ELF-1 (cell line): ENCODE data around the gene VSIG2.
"Not testable (repeated sequence)": the region's sequence is repeated elsewhere in the genome, so short reads cannot be mapped to it uniquely, and the experiment has no call there.

ENCODE experiments used
- DNase-seq: peaks from one replicate; pipeline ENCODE4 v3.0.0-alpha.2; 2016; ENCODE audit warnings: low read depth, low spot score

Gene VSIG2, protein sequence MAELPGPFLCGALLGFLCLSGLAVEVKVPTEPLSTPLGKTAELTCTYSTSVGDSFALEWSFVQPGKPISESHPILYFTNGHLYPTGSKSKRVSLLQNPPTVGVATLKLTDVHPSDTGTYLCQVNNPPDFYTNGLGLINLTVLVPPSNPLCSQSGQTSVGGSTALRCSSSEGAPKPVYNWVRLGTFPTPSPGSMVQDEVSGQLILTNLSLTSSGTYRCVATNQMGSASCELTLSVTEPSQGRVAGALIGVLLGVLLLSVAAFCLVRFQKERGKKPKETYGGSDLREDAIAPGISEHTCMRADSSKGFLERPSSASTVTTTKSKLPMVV

DNA sequence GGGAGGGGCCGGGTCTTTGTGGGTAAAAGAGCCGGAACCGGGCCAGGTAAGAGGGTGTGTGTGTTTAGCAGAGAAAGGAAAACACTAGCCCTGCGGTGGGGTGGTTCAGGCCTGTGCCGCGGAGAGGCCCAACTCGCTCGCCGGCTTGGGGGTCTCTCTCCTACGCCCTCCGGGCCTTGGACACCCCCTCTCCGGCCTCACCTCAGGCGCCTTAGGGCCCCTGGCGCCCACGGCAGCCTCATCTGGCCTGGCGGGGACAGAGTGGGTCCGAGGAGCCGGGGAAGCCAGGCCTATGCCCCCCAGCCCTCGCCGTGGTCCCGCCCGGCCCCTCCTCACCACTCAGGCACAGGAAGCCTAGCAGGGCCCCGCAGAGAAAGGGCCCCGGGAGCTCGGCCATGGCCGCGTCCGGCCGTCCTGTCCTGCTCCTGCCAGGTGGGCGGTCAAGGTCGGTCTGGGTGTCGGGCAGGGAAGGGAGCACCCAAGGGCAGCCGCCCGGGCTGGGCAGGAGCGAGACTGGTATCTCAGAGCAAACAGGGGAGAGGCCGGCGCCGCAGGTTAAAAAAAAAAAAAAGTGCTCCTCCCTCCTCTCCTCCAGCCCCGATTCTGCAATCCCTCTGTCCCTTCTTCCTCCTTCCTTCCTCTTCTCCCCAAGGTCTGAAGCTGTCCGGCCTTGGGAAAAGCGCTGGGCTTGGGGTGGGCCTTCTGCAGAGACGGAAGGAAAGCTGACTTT lies at the start of gene VSIG2:
Gene VSIG2 (minus strand): TSS at position 515 of the 730 bp plus-strand sequence. CDS start 118 bp downstream, at position 397.
- peak; percentile 26 for DNase-seq

DNA sequence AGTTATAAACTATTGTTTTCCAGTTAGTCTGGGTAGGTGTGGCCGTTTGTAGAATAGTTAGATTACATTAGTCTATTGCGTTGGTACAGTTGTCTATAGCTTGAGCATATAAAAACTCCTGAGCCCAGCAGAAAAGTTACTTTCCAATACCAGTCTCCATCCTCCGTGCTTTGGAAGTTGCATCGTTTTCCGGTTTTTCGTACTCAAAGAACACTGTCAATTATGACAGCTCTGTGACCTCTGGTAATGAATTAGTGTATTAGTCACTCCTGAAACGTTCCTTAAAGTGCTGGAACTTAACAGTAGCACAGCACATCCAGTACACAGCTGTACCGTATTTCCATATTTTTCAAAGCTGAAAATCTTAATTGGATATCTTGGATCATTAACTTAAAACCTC lies 49.0 kb upstream of the VSIG2 start:
- DNase-seq: no peak

DNA sequence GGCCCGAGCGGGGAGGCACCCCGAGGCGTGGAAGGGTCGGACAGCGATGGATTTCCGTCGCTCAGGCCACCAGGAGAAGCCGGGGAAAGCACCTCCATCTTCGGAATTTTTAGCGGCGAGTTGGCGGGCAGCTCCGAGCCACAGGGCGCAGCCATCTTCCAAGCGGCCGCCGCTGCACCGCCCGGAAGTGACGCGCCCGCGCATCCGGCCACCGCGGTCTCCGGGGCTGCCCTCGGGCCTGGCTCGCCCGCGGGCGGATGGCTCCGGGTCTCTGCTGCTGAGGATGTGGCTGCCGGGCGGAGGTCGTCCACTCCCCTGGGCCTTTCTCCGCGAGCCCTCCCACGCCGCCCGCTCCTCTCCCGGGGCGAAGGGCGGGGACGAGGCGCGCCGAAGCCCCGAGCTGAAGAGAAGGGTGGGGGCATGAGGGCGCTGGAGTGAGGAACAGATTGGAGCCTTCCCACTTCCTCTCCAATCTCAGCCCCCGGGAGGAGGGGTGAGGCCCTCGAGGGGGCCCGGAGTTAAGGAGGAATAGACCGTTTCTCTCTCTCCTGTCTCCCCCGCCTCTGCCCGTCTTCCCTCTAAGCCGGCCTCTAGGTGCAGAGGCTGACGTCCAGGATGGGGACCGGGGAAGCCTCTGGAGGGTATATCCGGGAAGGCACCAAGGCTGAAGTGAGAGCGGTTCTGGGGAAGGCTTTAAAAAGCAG lies 48.3 kb upstream of the VSIG2 start, which contains the start of gene MSANTD2:
Gene MSANTD2 (minus strand): TSS at position 181 of the 704 bp plus-strand sequence. CDS start 26 bp downstream, at position 155.
- DNase-seq: peak; percentile 86

DNA sequence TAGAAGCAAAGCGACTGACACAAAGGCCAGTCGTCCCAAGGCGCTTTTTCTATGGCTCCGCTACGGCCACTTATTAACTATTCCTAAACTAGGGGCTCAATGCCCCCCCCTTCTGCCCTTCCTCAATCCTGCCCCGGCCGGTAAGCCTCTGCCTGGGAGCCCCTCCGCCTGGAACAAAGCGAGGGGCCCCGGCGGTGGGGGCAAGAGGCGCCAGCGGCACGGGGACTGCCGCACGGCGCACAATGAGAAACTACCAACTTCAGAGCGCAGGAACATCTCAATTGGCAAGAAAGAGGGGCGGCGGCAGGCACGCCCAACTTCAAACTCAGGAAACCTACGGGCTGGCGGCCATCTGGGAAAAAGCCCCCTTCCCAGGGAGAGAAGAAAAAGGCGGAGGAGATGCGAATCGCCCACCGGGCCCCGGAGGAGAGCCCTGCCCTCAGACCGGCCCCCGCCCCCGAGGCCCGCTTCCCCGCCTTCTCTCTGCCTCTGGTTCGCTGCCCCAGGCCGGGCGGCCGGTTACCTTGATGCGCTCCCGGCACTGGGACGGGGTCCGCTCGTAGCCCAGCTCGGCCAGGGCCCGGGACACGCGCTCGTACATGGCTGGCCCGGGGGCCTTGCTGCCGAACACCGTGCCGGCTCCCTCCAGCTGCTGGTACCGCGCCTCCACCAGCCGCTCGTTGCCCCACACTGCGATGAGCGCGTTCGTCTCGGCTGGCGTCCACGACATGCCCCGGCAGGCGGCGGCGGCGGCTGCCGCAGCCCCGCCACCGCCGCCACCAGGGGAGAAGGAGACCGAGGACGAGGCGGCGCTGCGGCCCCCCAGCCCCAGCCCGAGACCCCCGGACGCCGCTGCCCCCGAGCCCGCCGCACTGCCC lies 47.5 kb upstream of the VSIG2 start:
- DNase-seq: peak; percentile 67

DNA sequence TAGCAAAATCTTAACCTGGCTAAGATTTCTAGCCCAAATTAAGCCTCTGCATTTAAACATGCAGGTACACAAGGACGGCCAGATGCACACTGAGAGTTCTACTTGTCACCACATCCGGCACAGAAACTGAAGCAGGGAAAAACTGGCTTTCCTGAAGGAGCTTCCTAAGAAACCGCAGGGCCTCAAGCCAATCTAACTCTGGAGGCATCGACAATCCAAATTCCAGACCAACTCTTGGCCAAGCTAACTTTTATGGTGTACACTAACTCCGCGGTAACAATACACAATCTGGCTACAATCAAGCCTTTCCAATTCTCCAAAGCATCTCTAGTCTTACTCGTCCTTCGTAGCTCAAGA lies 46.9 kb upstream of the VSIG2 start:
- DNase-seq: peak; percentile 55

DNA sequence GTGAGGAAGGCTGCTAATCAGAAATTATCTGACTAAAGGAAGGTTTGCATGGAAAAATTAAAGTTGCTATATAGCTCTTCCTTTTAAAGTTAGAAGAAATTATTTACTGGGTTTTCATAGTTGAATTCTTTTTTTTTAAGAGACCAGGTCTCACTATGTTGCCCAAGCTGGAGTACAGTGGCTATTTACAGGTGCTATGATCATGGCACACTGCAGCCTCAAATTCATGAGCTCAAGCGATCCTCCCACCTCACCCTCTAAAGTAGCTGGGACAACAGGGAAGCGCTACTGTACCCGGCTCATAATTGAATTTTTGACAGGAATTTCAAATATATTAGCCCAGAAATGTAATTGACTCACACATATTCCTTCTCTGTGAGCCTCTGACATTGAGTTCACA lies 44.3 kb upstream of the VSIG2 start:
- no peak for DNase-seq

DNA sequence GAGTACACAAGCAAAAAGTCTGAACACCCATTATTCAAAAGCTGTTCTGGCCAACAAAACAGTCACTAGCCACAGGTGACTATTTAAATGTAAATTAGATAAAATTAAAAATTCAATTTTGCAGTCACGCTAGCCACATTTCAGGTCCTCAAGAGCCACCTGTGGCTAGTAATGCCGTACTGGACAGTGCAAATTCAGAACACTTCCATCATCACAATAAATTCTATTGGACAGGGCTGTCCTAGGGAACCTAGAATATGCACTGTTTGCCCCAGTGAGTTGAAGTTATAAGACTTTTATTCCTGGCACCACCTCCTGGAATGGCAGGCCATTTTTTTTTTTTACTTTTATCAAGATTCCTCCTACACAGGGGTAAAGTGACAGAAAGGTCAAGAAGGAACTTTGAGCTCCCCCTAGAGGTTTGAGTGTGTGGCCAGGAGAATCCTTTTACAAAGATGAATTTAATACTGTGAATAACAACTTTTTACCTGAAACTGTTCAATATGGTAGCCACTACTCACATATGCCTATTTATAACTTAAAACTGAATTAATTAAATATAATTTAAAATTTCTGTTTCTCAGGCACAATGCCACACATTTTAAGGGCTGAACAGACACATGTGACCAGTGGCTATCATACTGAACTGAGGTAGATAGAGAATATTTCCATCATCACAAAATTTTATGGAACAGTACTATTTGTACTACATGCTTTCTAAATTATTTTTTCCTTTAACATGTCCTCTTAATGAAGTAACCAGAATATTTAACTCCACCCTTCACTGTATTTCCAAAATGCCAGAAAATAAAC lies 41.6 kb upstream of the VSIG2 start:
- DNase-seq: peak; percentile 14

DNA sequence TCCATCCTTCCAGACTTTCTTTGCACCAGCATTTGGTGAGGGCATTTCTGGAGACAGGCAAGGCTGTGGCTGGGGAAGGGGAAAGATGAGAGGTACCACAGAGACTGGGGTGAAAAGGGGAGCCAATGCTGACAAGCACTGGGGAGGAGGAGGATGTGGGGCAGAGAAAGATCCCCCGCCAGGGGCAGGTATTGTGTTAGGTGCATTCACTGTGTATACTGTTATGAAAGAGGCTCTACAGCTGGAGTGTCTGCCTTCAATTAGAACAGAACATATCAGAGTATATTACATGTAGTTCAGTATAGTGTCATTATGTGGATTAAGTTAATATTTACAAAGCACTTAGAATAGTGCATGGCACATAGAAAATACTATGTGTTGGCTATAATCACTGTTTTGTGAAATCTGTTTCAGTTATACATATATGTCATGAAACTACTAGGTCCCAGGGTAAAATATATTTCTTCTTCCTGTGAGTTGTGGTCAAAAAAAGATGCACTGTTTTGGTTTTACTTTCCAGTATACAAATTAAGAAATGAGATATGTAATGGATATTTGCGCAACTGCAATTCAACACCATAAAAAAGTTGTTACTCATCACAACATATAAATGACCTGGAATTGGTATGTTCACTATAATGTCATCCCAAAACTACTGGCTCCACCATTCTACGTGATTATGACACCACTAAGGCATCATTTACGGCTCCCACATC lies 39.7 kb upstream of the VSIG2 start:
- no peak for DNase-seq

DNA sequence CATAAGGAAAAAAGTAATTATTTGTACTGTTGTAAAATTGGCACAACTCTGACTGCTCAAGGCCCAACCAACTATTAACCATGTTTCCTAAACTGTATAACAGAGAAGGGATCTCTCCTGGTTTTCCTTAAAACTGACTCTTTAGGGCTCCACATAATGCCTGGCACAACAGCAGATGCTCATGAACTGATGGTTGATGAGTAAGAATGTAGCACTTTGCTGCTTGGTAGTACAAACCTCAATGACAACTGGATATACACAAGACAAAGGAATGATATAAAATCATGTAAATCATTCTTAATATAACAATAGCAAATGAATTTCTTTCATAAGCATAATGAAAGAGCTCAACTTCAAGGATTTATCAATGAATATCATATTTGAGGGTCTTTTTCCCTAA lies 36.5 kb upstream of the VSIG2 start:
- no peak for DNase-seq

DNA sequence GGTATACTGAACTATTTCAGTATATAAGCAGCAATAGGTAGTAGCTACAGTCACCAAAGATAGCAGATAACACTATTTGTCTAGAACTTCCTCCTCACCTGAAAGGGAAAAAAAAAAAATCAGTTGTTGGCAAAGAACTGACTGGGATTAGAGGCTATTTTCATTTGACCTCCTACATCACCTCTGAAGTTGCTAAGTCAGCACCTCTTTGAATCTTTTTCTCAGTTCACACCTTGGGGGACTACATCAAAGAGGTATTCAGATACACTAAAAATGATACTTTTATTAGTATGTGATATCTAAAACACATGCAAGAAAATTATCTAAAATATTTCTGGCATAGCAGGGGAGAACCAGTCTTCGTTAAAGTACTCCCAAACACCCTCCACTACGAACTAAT lies 32.0 kb upstream of the VSIG2 start:
- DNase-seq: no peak

DNA sequence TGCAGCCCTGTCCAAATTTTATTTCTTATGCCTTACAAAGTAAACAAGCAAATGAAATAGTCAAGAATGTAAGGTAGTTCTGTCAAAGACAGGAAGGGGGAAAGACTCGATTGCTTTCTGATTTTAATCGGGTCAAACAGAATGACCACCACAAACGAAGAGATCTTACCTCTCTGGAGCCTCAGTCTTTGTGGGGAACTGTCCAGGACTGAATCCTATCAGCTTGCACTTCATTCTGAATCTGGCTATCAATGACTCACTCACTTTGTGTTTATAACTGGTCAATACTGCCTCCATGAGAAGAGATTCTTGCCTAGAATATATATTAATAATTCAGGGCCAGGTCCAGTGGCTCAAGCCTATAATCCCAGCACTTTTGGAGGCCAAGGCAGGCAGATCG lies 30.9 kb upstream of the VSIG2 start:
- no peak for DNase-seq

DNA sequence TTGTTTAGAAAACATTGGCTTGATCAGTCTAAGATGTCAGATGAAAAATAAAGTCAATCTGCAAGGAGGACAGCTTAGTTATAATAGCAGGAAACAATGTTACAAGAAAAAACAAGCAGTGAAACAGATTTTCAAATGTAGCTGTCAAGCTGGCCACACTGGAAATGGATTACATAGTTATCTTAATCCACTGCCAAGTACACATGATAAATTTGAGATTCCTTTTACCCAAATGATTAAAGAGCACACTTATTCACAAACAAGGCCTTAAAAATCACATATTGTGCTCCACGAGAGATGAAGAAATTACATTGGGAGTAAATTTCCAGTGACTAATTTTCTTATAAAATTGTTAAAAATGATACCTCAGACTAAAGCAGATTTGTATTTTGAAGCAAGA lies 27.5 kb upstream of the VSIG2 start:
- no peak for DNase-seq

DNA sequence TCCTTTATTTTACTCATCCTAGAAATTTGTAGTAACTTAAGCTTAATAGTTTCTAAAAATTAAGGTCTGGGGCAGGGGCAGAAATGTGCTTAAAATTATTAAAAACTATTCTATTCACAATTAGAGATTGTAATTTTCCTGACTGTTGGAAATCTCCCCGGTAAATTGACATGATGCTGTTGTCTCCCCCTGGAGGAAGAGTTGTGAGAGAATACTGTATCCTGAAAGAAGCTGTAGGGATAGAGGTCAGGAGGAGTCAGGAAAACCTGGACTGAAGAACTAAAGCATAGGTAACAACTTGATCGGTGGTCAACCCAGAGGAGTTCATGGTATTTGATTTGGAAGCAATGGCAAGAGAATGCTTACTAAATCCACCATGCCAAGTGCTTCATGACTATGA lies 26.2 kb upstream of the VSIG2 start:
- no peak for DNase-seq

DNA sequence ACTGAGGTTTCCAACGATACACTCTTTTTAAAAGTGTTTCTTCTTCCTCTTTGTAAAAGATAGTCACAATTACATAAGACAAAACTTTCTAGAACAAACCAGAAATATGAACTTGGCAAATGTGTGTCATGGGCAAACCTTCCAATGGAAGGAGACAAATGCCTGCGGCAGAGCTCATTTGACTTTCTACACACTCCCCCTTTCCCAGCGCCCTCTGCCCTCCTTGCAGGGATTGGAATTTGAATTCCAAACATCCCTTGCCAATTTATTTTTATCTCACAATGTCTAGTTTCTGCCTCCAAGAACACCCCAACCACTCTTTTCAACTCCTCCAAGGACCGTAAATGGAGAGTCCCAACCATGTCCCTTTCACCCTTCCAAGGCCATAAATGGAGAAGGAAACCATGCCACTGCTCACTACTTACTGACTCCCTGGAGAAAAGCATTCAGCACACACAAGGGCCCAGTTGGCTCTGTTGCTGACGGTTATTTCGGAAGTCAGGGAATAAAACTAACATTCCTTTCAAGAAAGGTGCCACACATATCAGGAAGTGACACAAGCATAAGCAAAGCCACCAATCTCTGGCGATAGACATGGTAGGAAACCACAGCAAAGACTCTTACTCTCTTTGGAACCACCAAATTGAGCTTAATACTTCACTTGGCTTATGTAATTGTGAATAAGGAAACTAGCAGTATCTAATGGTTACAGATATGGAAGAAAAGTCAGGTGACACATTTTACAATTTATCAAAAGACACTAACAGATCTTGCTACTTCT lies 25.0 kb upstream of the VSIG2 start:
- DNase-seq: no peak

DNA sequence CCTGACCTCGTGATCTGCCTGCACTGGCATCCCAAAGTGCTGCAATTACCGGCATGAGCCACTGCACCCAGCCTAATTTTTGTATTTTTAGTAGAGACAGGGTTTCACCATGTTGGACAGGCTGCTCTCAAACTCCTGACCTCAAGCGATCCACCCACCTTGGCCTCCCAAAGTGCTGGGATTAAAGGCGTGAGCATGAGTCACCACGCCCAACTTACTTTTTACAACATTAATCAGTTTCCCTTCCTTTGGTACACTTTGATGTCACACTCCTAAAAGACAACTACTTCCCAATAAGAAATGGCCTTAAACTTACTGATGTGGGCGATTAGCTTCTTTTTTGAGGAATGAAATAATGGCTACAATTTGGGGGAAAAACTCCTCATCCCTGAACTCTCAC lies 18.9 kb upstream of the VSIG2 start:
- DNase-seq: not testable (repeated sequence)

DNA sequence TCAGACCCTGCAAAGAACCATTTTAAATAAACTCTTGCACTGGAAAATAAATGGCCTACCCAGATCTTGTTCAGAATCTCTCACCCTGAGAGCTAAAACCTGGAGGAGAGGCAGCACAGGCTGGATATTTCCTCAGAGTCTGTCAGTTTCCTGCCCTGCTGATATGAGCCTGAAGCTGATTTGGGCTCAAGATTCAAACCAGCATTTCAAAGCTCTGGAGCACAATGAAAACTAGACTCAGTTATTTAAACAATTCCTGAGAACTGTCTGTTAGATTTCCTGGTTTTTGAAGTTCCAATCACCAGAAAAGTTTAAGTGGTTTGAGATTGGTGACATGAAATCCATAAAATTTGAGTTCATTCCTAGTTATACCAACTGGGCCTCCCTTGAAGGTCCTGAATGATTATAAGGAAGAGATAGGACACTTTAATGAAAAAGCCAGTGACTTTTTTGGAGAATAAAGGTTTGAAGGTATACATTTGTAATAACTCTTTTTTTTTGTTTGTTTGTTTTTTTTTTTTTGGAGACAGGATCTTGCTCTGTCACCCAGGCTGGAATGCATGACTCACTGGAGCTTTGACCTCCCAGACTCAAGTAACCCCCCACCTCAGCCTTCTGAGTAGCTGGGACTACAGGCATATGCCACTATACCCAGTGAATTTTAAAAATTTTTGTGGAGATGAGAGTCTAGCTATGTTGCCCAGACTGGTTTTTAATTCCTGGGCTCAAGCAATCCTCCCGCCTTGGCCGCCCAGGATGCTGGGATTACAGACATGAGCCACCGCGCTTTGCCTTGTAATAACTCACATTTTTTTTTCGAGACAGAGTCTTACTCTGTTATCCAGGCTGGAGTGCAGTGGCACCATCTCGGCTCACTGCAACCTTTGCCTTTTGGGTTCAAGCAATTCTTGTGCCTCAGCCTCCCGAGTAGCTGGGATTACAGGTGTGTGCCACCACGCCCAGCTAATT lies 18.0 kb upstream of the VSIG2 start:
- DNase-seq: no peak

DNA sequence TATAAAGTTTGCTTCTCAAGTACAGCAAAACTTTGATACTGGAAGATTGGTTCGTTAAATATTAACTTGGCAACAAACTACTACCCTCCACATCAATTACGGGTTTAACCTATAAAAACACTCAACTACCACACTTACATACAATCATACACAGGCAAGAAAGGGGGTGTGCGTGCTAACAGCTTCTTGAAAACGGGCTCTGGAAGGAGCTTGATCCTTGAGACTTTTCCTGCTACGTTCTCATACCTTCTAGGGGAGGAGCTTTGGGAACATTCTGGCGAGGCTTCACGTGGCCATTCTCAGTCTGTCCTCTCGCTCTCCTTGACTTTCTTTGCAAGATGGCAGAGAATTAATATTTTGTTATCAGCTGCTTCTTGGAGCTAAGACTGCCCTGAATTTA lies 16.9 kb upstream of the VSIG2 start:
- no peak for DNase-seq

DNA sequence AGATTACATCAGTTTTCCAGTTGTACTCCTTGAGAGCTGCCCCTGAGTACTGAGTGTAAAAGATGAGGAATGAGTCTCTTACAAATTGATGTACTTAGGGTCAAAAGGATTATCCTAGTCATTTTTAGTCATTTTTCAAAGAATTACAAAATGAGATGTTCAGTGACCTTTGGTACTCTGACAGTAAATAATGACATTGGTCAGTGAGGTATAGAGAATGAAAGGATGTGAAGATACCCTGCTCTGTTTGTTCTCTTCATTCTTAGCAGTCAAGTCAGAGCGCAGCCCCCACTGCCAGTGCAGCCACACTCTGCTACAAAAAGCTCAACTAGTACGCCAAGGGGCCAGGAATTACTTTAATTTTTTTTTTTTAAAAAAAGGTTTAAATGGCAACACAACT lies 14.1 kb upstream of the VSIG2 start:
- DNase-seq: no peak
